SK-N-SH (cell line): Measurements from ENCODE around the gene ARSH. TPM values are rescaled to one million over a fixed set of nuclear protein-coding genes. Genes with fewer than 3 reads are reported as not detected.
A peak's percentile ranks its signal among the peaks of the same experiment; 100 is the strongest.
"Not testable (repeated sequence)": the region's sequence is repeated elsewhere in the genome, so short reads cannot be mapped to it uniquely, and the experiment has no call there.

ENCODE experiments used
- CTCF ChIA-PET: fragments of 300-600, 350-600 bp; formaldehyde crosslinking; extraction: SDS; loops from one replicate; lab custom pipeline; 2021; lab: Yijun Ruan, JAX
- POLR2A ChIA-PET: fragments of 350-600 bp; sonication (Branson Sonifier 250); formaldehyde crosslinking; extraction: SDS; loops from one replicate; lab custom pipeline; 2020; ENCODE audit warnings: antibody characterized with exemption, inconsistent platforms; lab: Yijun Ruan, JAX
- DNase-seq: peaks from one replicate; pipeline ENCODE4 v3.0.0; 2012
- H2AFZ ChIP-seq: fragments of 200-600 bp; sonication (generic); 2 replicates; pipeline ENCODE4 v1.8.1; 2016; ENCODE audit warnings: antibody characterized with exemption, mild to moderate bottlenecking, low read depth
- H3F3A ChIP-seq: fragments of 200-600 bp; sonication (generic); replicated peaks from 2 replicates; pipeline ENCODE3; 2016; ENCODE audit warnings: antibody characterized with exemption, mild to moderate bottlenecking; ENCODE audit not compliant: insufficient read depth
- H3K27ac ChIP-seq, 2 experiments: fragments of 200-500 bp in 1 of 2; fragments of 200-600 bp in 1 of 2; sonication (Bioruptor generic) in 1 of 2; sonication (generic), shearing (Covaris generic) in 1 of 2; 2 replicates each; pipeline versions ENCODE4 v1.5.1 to v1.6.1; 2014 to 2016; ENCODE audit warnings: low read depth in 2 of 2, inconsistent platforms in 1 of 2, low read length in 1 of 2, mild to moderate bottlenecking in 1 of 2, mixed read lengths in 1 of 2
- H3K27me3 ChIP-seq: fragments of 200-600 bp; sonication (generic), shearing (Covaris generic); 2 replicates; pipeline ENCODE4 v1.6.1; 2016; ENCODE audit warnings: mixed run types; ENCODE audit not compliant: insufficient read depth
- H3K36me3 ChIP-seq, 2 experiments: fragments of 200-500 bp in 1 of 2; fragments of 200-600 bp in 1 of 2; sonication (Bioruptor generic) in 1 of 2; sonication (generic) in 1 of 2; replicated peaks in 1 of 2; 2 replicates each; pipeline versions ENCODE3 to v1.5.1; 2014 to 2016; ENCODE audit warnings: low read length in 1 of 2, mild to moderate bottlenecking in 1 of 2; ENCODE audit not compliant: insufficient read depth in 2 of 2, control insufficient read depth in 1 of 2
- H3K4me1 ChIP-seq, 2 experiments: fragments of 200-500 bp in 1 of 2; fragments of 200-600 bp in 1 of 2; sonication (Bioruptor generic) in 1 of 2; sonication (generic), shearing (Covaris generic) in 1 of 2; 2 replicates each; pipeline versions ENCODE4 v1.5.1 to v1.6.1; 2014 to 2016; ENCODE audit warnings: low read depth in 1 of 2, low read length in 1 of 2, mixed run types in 1 of 2; ENCODE audit not compliant: insufficient read depth in 2 of 2, control insufficient read depth in 1 of 2
- H3K4me2 ChIP-seq: fragments of 200-600 bp; sonication (generic), shearing (Covaris generic); 2 replicates; pipeline ENCODE4 v1.6.1; 2017; ENCODE audit warnings: mixed run types
- H3K4me3 ChIP-seq, 2 experiments: fragments of 200-500 bp in 1 of 2; fragments of 200-600 bp in 1 of 2; sonication (Bioruptor generic) in 1 of 2; sonication (generic), shearing (Covaris generic) in 1 of 2; 2 replicates each; pipeline versions ENCODE4 v1.5.1 to v1.8.1; 2014 to 2016; ENCODE audit warnings: low read depth in 2 of 2, inconsistent platforms in 1 of 2, low read length in 1 of 2, mild to moderate bottlenecking in 1 of 2, mixed read lengths in 1 of 2, moderate library complexity in 1 of 2
- H3K79me2 ChIP-seq: fragments of 200-600 bp; sonication (generic); 2 replicates; pipeline ENCODE4 v1.8.1; 2017; ENCODE audit warnings: mild to moderate bottlenecking; ENCODE audit not compliant: insufficient read depth
- H3K9ac ChIP-seq: fragments of 200-600 bp; sonication (generic); 2 replicates; pipeline ENCODE4 v1.6.1; 2017; ENCODE audit warnings: mixed run types
- H3K9me2 ChIP-seq: fragments of 200-600 bp; sonication (generic); 2 replicates; pipeline ENCODE4 v1.6.1; 2017; ENCODE audit warnings: mixed run types
- H3K9me3 ChIP-seq: fragments of 200-600 bp; sonication (generic); 2 replicates; pipeline ENCODE4 v1.6.1; 2017; ENCODE audit warnings: mixed run types, mild to moderate bottlenecking, moderate library complexity
- H4K20me1 ChIP-seq: fragments of 200-600 bp; sonication (generic); 2 replicates; pipeline ENCODE4 v1.6.1; 2017; ENCODE audit warnings: mild to moderate bottlenecking, mixed run types; ENCODE audit not compliant: insufficient read depth
- CHD2 ChIP-seq: fragments of 150-350 bp; IDR thresholded peaks from 2 replicates; pipeline ENCODE4 v1.6.1; 2018; ENCODE audit warnings: low read length; ENCODE audit not compliant: partially characterized antibody
- ELF1 ChIP-seq: IDR thresholded peaks from 2 replicates; pipeline ENCODE4 v1.4.0; 2012
- EP300 ChIP-seq, 2 experiments: IDR thresholded peaks; 2 replicates each; pipeline versions ENCODE4 v1.4.0 to v1.6.1; 2012; ENCODE audit warnings: borderline replicate concordance in 1 of 2, low read depth in 1 of 2, low read length in 1 of 2
- EZH2phosphoT487 ChIP-seq: fragments of 200-600 bp; sonication (generic); IDR thresholded peaks from 2 replicates; pipeline ENCODE4 v1.6.1; 2017; ENCODE audit warnings: low read depth, mixed run types, mild to moderate bottlenecking, antibody characterized with exemption, moderate library complexity, borderline replicate concordance
- FOXJ3 ChIP-seq: sonication (generic); formaldehyde crosslinking; IDR thresholded peaks from 2 replicates; pipeline ENCODE4 v1.5.1; 2020; ENCODE audit warnings: mild to moderate bottlenecking, missing genetic modification reagents
- FOXM1 ChIP-seq: IDR thresholded peaks from 2 replicates; pipeline ENCODE4 v1.4.0; 2012; ENCODE audit warnings: low read depth, mild to moderate bottlenecking
- IRF3 ChIP-seq: fragments of 150-350 bp; IDR thresholded peaks from 2 replicates; pipeline ENCODE4 v1.6.1; 2016; ENCODE audit warnings: mild to moderate bottlenecking, low read depth, low read length
- MEF2A ChIP-seq: IDR thresholded peaks from 2 replicates; pipeline ENCODE4 v1.4.0; 2012; ENCODE audit warnings: low read depth, borderline replicate concordance
- NFIC ChIP-seq: IDR thresholded peaks from 2 replicates; pipeline ENCODE4 v1.4.0; 2012; ENCODE audit warnings: borderline replicate concordance
- PBX3 ChIP-seq: IDR thresholded peaks from 2 replicates; pipeline ENCODE4; 2012
- POLR2AphosphoS5 ChIP-seq: IDR thresholded peaks from 2 replicates; pipeline ENCODE4 v1.6.1; 2012; ENCODE audit warnings: low read depth, low read length
- RAD21 ChIP-seq: IDR thresholded peaks from 2 replicates; pipeline ENCODE4 v1.6.1; 2012; ENCODE audit warnings: mild to moderate bottlenecking, low read length
- SMC3 ChIP-seq: IDR thresholded peaks from 2 replicates; pipeline ENCODE4 v1.6.1; 2012; ENCODE audit warnings: low read depth, low read length, improper control_type of control experiment
- TCF12 ChIP-seq: IDR thresholded peaks from 2 replicates; pipeline ENCODE4 v1.4.0; 2012
- TEAD4 ChIP-seq: IDR thresholded peaks from 2 replicates; pipeline ENCODE4 v1.4.0; 2012; ENCODE audit warnings: mild to moderate bottlenecking, borderline replicate concordance; ENCODE audit not compliant: insufficient read depth
- WGBS: methylation state at CpG from one replicate; pipeline ENCODE4 v1.1.6; 2017; ENCODE audit warnings: low lambda C conversion rate; 5-methylcytosine and 5-hydroxymethylcytosine counted together
- polyA plus RNA-seq, 3 experiments: library from polyadenylated mRNA; depleted of rRNA; stranded (reverse); fragments of >200 nt; gene quantifications; 2 replicates each; pipeline ENCODE4 v1.2.3, GENCODE V29; 2012

ARSH gene
- polyA plus RNA-seq, 1 of the 3 experiments (the other 2 are of a cell fraction) = not detected

DNA sequence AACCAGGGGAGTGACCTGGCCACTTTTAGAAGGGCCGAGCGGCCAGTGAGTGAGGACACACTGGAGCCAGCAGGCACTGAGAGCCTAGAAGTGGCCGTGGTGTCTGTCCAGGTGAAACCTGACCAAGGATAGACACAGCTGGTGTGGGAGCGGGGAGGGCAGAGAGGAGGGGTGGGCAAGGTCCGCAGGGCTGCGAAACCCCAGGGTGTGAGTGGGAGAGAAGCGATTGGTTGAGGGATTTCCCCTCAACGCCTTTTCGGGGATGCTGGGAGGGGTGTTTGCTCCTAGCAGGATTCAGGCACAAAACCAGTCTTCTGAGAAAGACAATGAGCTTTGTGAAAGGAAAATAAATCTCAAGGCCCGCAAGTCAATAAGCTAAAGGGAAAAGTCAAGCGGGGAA, 44.0 kb upstream of the ARSH start:
- H3K9me2 ChIP-seq = no peaks in the 10 kb centered on the region
- 66% methylated on average over 11 of the region's 11 CpGs for WGBS
- 0 out of 4 replicates have a peak, but pooled peaks cover 0 to 3% of the 10 kb centered on the region in 2 experiments for H3K4me1 ChIP-seq
- DNase-seq = no peak
- no peaks in the 10 kb centered on the region for H3K9me3 ChIP-seq
- H3K79me2 ChIP-seq = no peaks in the 10 kb centered on the region
- H3K27ac ChIP-seq = no peak overlapping the region
- no peak overlapping the region for H3K4me2 ChIP-seq
- ChIA-PET POLR2A (no interaction called here), CTCF (no interaction called here)
- H2AFZ ChIP-seq = no peak overlapping the region
- no peak overlapping the region for H3K4me3 ChIP-seq
- no peak for TF ChIP-seq MEF2A
- no peaks in the 10 kb centered on the region for H3K36me3 ChIP-seq
- no peaks in the 10 kb centered on the region; the same call in 1 of the 2 replicates for H3K27me3 ChIP-seq
- H3F3A ChIP-seq = peaks cover 3% of the 10 kb centered on the region
- H4K20me1 ChIP-seq = no peaks in the 10 kb centered on the region
- H3K9ac ChIP-seq = no peak overlapping the region

DNA sequence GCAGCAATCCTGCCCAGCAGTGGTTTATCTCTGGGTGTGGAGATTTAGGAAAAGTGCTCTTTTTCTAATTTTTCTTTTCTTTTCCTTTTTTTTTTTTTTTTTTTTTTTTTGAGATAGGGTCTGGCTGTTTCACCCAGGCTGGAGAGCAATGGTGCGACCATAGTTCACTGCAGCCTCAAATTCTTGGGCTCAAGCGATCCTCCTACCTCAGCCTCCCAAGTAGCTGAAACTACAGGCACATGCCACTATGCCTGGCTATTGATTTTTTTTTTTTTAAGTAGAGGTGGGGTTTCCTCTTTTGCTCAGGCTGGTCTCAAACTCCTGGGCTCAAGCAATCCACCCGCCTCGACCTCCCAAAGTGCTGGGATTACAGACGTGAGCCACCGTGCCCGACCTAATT, 42.9 kb upstream of the ARSH start:
- H3K36me3 ChIP-seq, H3F3A ChIP-seq, H3K79me2 ChIP-seq, POLR2A ChIA-PET, H3K4me3 ChIP-seq, H4K20me1 ChIP-seq, H3K4me1 ChIP-seq, H3K9ac ChIP-seq, H3K4me2 ChIP-seq, DNase-seq, H3K9me2 ChIP-seq, H3K9me3 ChIP-seq, H3K27me3 ChIP-seq, CTCF ChIA-PET: not testable (repeated sequence)
- peak overlapping the region in 1 of 2 experiments; percentile 75; a peak in 2 of 4 replicates for H3K27ac ChIP-seq
- peak overlapping the region; percentile 85; the same call in 1 of the 2 replicates for H2AFZ ChIP-seq
- 69% methylated on average over 7 of the region's 7 CpGs for WGBS

GRCh38 chrX:2963992-2964794, 42.2 kb upstream of the ARSH start:
- peak overlapping the region; percentile 52 for H3K4me2 ChIP-seq
- H3K79me2 ChIP-seq, POLR2A ChIA-PET, H3K9me3 ChIP-seq, H3K27me3 ChIP-seq, H4K20me1 ChIP-seq, H3K4me3 ChIP-seq, H3F3A ChIP-seq, H3K9me2 ChIP-seq, H3K4me1 ChIP-seq, H3K36me3 ChIP-seq, DNase-seq, CTCF ChIA-PET: not testable (repeated sequence)
- H3K9ac ChIP-seq = peak overlapping the region; percentile 56; the same call in 1 of the 2 replicates
- WGBS = 47% methylated on average over 16 of the region's 16 CpGs
- H2AFZ ChIP-seq = peak overlapping the region; percentile 85; the same call in 1 of the 2 replicates
- H3K27ac ChIP-seq = peak overlapping the region in 1 of 2 experiments; percentile 75; a peak in 2 of 4 replicates

- no peak for DNase-seq
- H3K9me3 ChIP-seq = no peaks in the 10 kb centered on the region
- peaks cover 3% of the 10 kb centered on the region for H3F3A ChIP-seq
- no peak overlapping the region for H3K4me3 ChIP-seq
- ChIA-PET CTCF (no interaction called here), POLR2A (no interaction called here)
- no peak overlapping the region for H2AFZ ChIP-seq
- H3K36me3 ChIP-seq = no peaks in the 10 kb centered on the region
- H3K27me3 ChIP-seq = no peaks in the 10 kb centered on the region
- no peak overlapping the region for H3K9ac ChIP-seq
- H3K79me2 ChIP-seq = no peaks in the 10 kb centered on the region
- no peaks in the 10 kb centered on the region for H3K9me2 ChIP-seq
- H4K20me1 ChIP-seq = no peaks in the 10 kb centered on the region
- H3K27ac ChIP-seq = no peak overlapping the region
- 61% methylated on average over 6 of the region's 6 CpGs for WGBS
- no peak overlapping the region for H3K4me2 ChIP-seq
- H3K4me1 ChIP-seq = 0 out of 4 replicates have a peak, but pooled peaks cover 0 to 3% of the 10 kb centered on the region in 2 experiments
- TF ChIP-seq EP300 (IDR thresholded peaks at IDR 0.05; ENCODE audit: borderline replicate concordance in 1 of 2, low read depth in 1 of 2, low read length in 1 of 2) = no peak
- no peak for TF ChIP-seq FOXM1
- TF ChIP-seq CHD2 = no peak
- TF ChIP-seq ELF1 = no peak
- no peak for TF ChIP-seq RAD21
- no peak for TF ChIP-seq IRF3
- TF ChIP-seq MEF2A = no peak
- no peak for TF ChIP-seq NFIC
- TF ChIP-seq PBX3 = no peak
- TF ChIP-seq EZH2phosphoT487 = no peak
- no peak for TF ChIP-seq TEAD4
- TF ChIP-seq TCF12 = no peak
- no peak for TF ChIP-seq SMC3
- TF ChIP-seq POLR2AphosphoS5 = no peak
- no peak for TF ChIP-seq FOXJ3
Measured at GRCh38 chrX:2965965-2966364, 40.4 kb upstream of the ARSH start.
